NOMO-1 treated with DMSO at 0.1 percent for 48 hours (cell line): ENCODE results near the gene SARS2.
"Not testable (repeated sequence)": the region's sequence is repeated elsewhere in the genome, so short reads cannot be mapped to it uniquely, and the experiment has no call there.

Source experiments
- DNase-seq: peaks from one replicate; lab custom pipeline; 2025; ENCODE audit not compliant: unreplicated experiment; lab: John Stamatoyannopoulos, UW

SARS2 gene

GRCh38 chr19:38893341-38893771 lies 37.2 kb downstream of the SARS2 start:
- no peak for DNase-seq

- no peak for DNase-seq
Measured at GRCh38 chr19:38892841-38893240, 37.7 kb downstream of the SARS2 start.

GRCh38 chr19:38891771-38892170 lies 38.8 kb downstream of the SARS2 start:
- no peak for DNase-seq

GRCh38 chr19:38890686-38891085 lies 39.9 kb downstream of the SARS2 start:
- DNase-seq: no peak

GRCh38 chr19:38889803-38890202 lies 40.8 kb downstream of the SARS2 start:
- no peak for DNase-seq

GRCh38 chr19:38888876-38889275 lies 41.7 kb downstream of the SARS2 start:
- no peak for DNase-seq

GRCh38 chr19:38884691-38885090 lies 45.9 kb downstream of the SARS2 start:
- not testable (repeated sequence) for DNase-seq

- DNase-seq: no peak
Measured at GRCh38 chr19:38883286-38883685, 47.3 kb downstream of the SARS2 start.

GRCh38 chr19:38880882-38881609 lies 49.5 kb downstream of the SARS2 start:
- no peak for DNase-seq

GRCh38 chr19:38880076-38880881 lies 50.3 kb downstream of the SARS2 start:
- DNase-seq: no peak

GRCh38 chr19:38879400-38879751 lies 51.2 kb downstream of the SARS2 start:
- DNase-seq: no peak

GRCh38 chr19:38878575-38879399 lies 51.8 kb downstream of the SARS2 start:
- DNase-seq: no peak

- peak; percentile 69 for DNase-seq
Measured at GRCh38 chr19:38877781-38878574, 52.6 kb downstream of the SARS2 start, which contains the start of gene RINL. Gene RINL, minus strand, starts transcription at chr19:38878275. Its CDS starts 1,533 bp downstream, at chr19:38876742.

GRCh38 chr19:38875656-38876395 lies 54.7 kb downstream of the SARS2 start:
- DNase-seq: no peak

GRCh38 chr19:38873400-38873799 lies 57.2 kb downstream of the SARS2 start:
- not testable (repeated sequence) for DNase-seq

- DNase-seq: no peak
Measured at GRCh38 chr19:38870612-38871011, 60.0 kb downstream of the SARS2 start.

GRCh38 chr19:38869836-38870607 lies 60.5 kb downstream of the SARS2 start:
- no peak for DNase-seq

GRCh38 chr19:38869160-38869835 lies 61.3 kb downstream of the SARS2 start:
- DNase-seq: no peak

GRCh38 chr19:38868551-38868950 lies 62.0 kb downstream of the SARS2 start:
- DNase-seq: no peak
